GM12864 (cell line): ENCODE measurements around the gene FRMPD3.
A peak's percentile ranks its signal among the peaks of the same experiment; 100 is the strongest.

Source experiments
- DNase-seq: peaks from one replicate; pipeline ENCODE4 v3.0.0-alpha.2; 2011; ENCODE audit warnings: low read depth
- H3K4me3 ChIP-seq: 2 replicates; pipeline ENCODE4 v1.5.1; 2011; ENCODE audit warnings: mild to moderate bottlenecking, low read depth, low read length, control low read depth
- TF ChIP-seq, protein P1 (sequence below): IDR thresholded peaks from 2 replicates; pipeline ENCODE4 v1.5.1; 2011; ENCODE audit warnings: low read depth, mild to moderate bottlenecking, moderate library complexity, low read length, control low read depth, inconsistent platforms; ENCODE audit errors: missing control alignments

Gene FRMPD3

GRCh38 chrX:107477406-107477805, 28.0 kb downstream of the FRMPD3 start:
- no peak for DNase-seq
- TF ChIP-seq, protein P1, sequence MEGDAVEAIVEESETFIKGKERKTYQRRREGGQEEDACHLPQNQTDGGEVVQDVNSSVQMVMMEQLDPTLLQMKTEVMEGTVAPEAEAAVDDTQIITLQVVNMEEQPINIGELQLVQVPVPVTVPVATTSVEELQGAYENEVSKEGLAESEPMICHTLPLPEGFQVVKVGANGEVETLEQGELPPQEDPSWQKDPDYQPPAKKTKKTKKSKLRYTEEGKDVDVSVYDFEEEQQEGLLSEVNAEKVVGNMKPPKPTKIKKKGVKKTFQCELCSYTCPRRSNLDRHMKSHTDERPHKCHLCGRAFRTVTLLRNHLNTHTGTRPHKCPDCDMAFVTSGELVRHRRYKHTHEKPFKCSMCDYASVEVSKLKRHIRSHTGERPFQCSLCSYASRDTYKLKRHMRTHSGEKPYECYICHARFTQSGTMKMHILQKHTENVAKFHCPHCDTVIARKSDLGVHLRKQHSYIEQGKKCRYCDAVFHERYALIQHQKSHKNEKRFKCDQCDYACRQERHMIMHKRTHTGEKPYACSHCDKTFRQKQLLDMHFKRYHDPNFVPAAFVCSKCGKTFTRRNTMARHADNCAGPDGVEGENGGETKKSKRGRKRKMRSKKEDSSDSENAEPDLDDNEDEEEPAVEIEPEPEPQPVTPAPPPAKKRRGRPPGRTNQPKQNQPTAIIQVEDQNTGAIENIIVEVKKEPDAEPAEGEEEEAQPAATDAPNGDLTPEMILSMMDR = no peak
- no peak overlapping the region for H3K4me3 ChIP-seq

DNA sequence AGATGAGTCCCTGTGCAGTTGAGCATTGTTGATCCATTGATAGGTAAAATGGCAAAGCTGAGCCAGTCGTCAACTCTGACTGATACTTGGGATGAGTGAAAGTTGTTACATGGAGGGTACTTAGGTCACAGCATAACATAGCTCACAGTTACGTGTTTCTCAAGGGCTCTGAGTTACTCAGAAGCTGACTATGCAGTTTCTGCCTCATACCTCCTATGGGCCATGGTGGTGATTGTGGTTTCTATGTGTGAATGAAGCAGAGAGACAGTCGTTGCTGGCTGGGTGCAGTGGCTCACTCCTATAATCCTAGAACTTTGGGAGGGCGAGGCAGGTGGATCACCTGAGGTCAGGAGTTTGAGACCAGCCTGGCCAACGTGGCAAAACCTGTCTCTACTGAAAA, 30.8 kb downstream of the FRMPD3 start:
- no peak overlapping the region for H3K4me3 ChIP-seq
- no peak for DNase-seq
- TF ChIP-seq, protein P1 = no peak

GRCh38 chrX:107482046-107482445, 32.6 kb downstream of the FRMPD3 start:
- no peak for DNase-seq
- TF ChIP-seq, protein P1 = no peak

GRCh38 chrX:107484002-107484726, 34.7 kb downstream of the FRMPD3 start:
- TF ChIP-seq, protein P1 = no peak
- no peak overlapping the region for H3K4me3 ChIP-seq
- DNase-seq = no peak

More at GRCh38 chrX:107482046-107482445, 32.6 kb downstream of the FRMPD3 start:
- H3K4me3 ChIP-seq = no peak overlapping the region

GRCh38 chrX:107485013-107485412, 35.6 kb downstream of the FRMPD3 start:
- DNase-seq = no peak
- no peak overlapping the region for H3K4me3 ChIP-seq
- TF ChIP-seq, protein P1 = peak; percentile 41

DNA sequence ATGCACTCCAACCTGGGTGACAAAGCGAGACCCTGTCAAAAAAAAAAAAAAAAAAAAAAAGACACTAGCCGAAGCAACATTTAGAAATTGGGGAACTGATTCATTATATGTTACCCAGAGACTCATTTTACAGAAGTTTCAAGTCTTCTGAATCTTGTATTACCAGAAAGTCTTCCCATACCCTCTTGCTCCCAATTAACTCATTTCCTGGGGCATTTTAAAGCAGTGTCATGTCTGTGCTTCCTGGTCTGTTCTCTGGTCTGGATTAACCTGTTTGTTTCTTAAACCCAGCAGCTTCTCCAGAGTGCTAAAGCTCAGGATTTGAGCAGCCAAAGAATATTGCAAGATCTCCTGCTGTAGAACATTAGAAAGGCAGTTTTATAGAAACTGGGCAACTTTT, 43.7 kb downstream of the FRMPD3 start:
- no peak for DNase-seq
- no peak overlapping the region for H3K4me3 ChIP-seq
- TF ChIP-seq, protein P1 = no peak

DNA sequence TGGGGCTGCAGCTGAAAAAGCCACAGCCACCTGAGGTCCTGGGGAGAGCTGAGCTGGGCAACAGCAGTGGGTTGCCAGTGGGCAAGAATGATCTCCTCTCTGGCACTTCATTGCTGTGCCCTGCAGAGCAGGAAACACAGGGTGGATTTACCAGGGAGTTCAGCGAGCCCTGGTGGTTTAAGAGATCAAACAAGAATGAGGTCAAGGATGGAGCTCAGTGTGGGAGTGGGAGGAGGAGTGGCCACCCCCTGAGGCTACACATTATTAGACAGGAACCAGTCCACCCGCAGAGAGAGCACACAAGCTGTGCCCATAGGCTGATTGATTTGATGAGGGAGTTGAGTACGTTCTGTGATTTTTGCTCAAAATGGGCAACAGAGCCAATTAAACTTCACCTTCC, 47.3 kb downstream of the FRMPD3 start:
- TF ChIP-seq, protein P1 = no peak
- no peak overlapping the region for H3K4me3 ChIP-seq

More for the DNA sequence above, 47.3 kb downstream of the FRMPD3 start:
- no peak for DNase-seq
